ENCODE measurements around the gene FOXE1. TPM values are rescaled to one million over a fixed set of nuclear protein-coding genes. Genes with fewer than 3 reads are reported as not detected.

The FOXE1 gene
- polyA plus RNA-seq, 1 of the 3 experiments (the other 2 are of a cell fraction) = 0.03 TPM

- TF ChIP-seq IRF3 (IDR thresholded peaks at IDR 0.05; ENCODE audit: low read depth, low read length) (no peak), USF2 (IDR thresholded peaks at IDR 0.05; ENCODE audit: borderline replicate concordance, low read depth, low read length) (no peak), ZBTB33 (IDR thresholded peaks at IDR 0.05; ENCODE audit: borderline replicate concordance, low read depth) (no peak), CHD2 (IDR thresholded peaks at IDR 0.05; ENCODE audit: low read length, partially characterized antibody) (no peak)
These were observed 32.7 kb upstream of the FOXE1 start (continued) for GRCh38 chr9:97820373-97820772.

- CTCF ChIA-PET = no interaction called here
- H3K27ac ChIP-seq (ENCODE audit: low read depth in 2 of 2, low read length in 1 of 2) = no peak overlapping the region
These were observed 21.9 kb upstream of the FOXE1 start for GRCh38 chr9:97830884-97831829.

More at GRCh38 chr9:97830884-97831829, 21.9 kb upstream of the FOXE1 start:
- Histone ChIP-seq H3K36me3 (replicated peaks in 1 of 2; ENCODE audit: control insufficient read depth in 1 of 2, insufficient read depth in 2 of 2, low read length in 1 of 2) (no peaks in the 10 kb centered on the region), H4K20me1 (ENCODE audit: insufficient read depth) (no peaks in the 10 kb centered on the region), H3K27me3 (ENCODE audit: insufficient read depth) (no peaks in the 10 kb centered on the region; the same call in 1 of the 2 replicates), H3K4me2 (no peak overlapping the region), H3K9ac (no peak overlapping the region), H3K4me1 (ENCODE audit: control insufficient read depth in 1 of 2, insufficient read depth in 2 of 2, low read depth in 1 of 2, low read length in 1 of 2) (no peaks in the 10 kb centered on the region), H3K79me2 (ENCODE audit: insufficient read depth) (no peaks in the 10 kb centered on the region), H3K4me3 (ENCODE audit: low read depth in 2 of 2, low read length in 1 of 2) (no peak overlapping the region), H2AFZ (ENCODE audit: low read depth) (no peak overlapping the region), H3F3A (replicated peaks; ENCODE audit: insufficient read depth) (no peaks in the 10 kb centered on the region), H3K9me3 (no peaks in the 10 kb centered on the region), H3K9me2 (no peaks in the 10 kb centered on the region; the same call in 1 of the 2 replicates)
- no peak for DNase-seq
- POLR2A ChIA-PET = no interaction called here
- no peak for TF ChIP-seq RCOR1 (IDR thresholded peaks at IDR 0.05; ENCODE audit: low read length)
- TF ChIP-seq JUND (IDR thresholded peaks at IDR 0.05) = no peak
- TF ChIP-seq TAF1 (IDR thresholded peaks at IDR 0.05; ENCODE audit: borderline replicate concordance, low read depth, low read length) = no peak
- no peak for TF ChIP-seq REST (IDR thresholded peaks at IDR 0.05; ENCODE audit: low read depth, low read length)
- no peak for TF ChIP-seq FOXM1 (IDR thresholded peaks at IDR 0.05; ENCODE audit: low read depth)
- TF ChIP-seq EZH2phosphoT487 (IDR thresholded peaks at IDR 0.05; ENCODE audit: borderline replicate concordance, low read depth) = no peak
- WGBS (ENCODE audit: low lambda C conversion rate) = 45% methylated on average over 15 of the region's 15 CpGs

Data from SK-N-SH (cell line).